H4 (cell line): ENCODE data around the gene CFAP210. TPM values are rescaled to one million over a fixed set of nuclear protein-coding genes. Genes with fewer than 3 reads are reported as not detected.
"Not testable (repeated sequence)": the region's sequence is repeated elsewhere in the genome, so short reads cannot be mapped to it uniquely, and the experiment has no call there.

ENCODE experiments used
- DNase-seq: peaks from one replicate; pipeline ENCODE4 v3.0.0-alpha.2; 2015; ENCODE audit warnings: low spot score
- total RNA-seq: library from RNA; depleted of rRNA; stranded (reverse); fragments of >200 nt; shearing (Covaris generic); gene quantifications from 2 replicates; pipeline ENCODE4 v1.2.3, GENCODE V29; 2014

CFAP210 gene
- total RNA-seq, 1 experiment from 2014 or later = not detected

- no peak for DNase-seq
These were observed 18.6 kb upstream of the CFAP210 start for GRCh38 chr2:169712791-169713227.

GRCh38 chr2:169711751-169712509, 17.7 kb upstream of the CFAP210 start:
- DNase-seq = no peak

GRCh38 chr2:169709981-169710380, 15.8 kb upstream of the CFAP210 start:
- no peak for DNase-seq

- DNase-seq = no peak
These were observed 15.1 kb upstream of the CFAP210 start for GRCh38 chr2:169709331-169709730.

GRCh38 chr2:169707626-169708025, 13.4 kb upstream of the CFAP210 start:
- DNase-seq = no peak

GRCh38 chr2:169705927-169706326, 11.7 kb upstream of the CFAP210 start:
- no peak for DNase-seq

GRCh38 chr2:169704160-169704708, 10.0 kb upstream of the CFAP210 start:
- no peak for DNase-seq

GRCh38 chr2:169702996-169703395, 8.8 kb upstream of the CFAP210 start:
- DNase-seq = no peak

- DNase-seq = not testable (repeated sequence)
These were observed 5.0 kb upstream of the CFAP210 start for GRCh38 chr2:169699173-169699572.

- no peak for DNase-seq
These were observed 2.2 kb upstream of the CFAP210 start for GRCh38 chr2:169696381-169696780.

GRCh38 chr2:169694894-169695260, 672 bp upstream of the CFAP210 start:
- no peak for DNase-seq

- no peak for DNase-seq
These were observed 845 bp downstream of the CFAP210 start for GRCh38 chr2:169693360-169693759.

- DNase-seq = no peak
These were observed 1.5 kb downstream of the CFAP210 start for GRCh38 chr2:169692718-169693117.

GRCh38 chr2:169690958-169691357, 3.2 kb downstream of the CFAP210 start:
- DNase-seq = no peak

GRCh38 chr2:169687943-169688342, 6.3 kb downstream of the CFAP210 start:
- DNase-seq = not testable (repeated sequence)

GRCh38 chr2:169686825-169687224, 7.4 kb downstream of the CFAP210 start:
- not testable (repeated sequence) for DNase-seq

GRCh38 chr2:169684712-169685111, 9.5 kb downstream of the CFAP210 start:
- not testable (repeated sequence) for DNase-seq

- DNase-seq = no peak
These were observed 10.1 kb downstream of the CFAP210 start for GRCh38 chr2:169684135-169684565.

- DNase-seq = no peak
These were observed 10.6 kb downstream of the CFAP210 start for GRCh38 chr2:169683425-169684134.

- no peak for DNase-seq
These were observed 11.2 kb downstream of the CFAP210 start for GRCh38 chr2:169683054-169683424.

- DNase-seq = no peak
These were observed 17.4 kb downstream of the CFAP210 start for GRCh38 chr2:169676850-169677249.

- no peak for DNase-seq
These were observed 17.8 kb downstream of the CFAP210 start for GRCh38 chr2:169676357-169676756.

GRCh38 chr2:169673921-169674320, 20.3 kb downstream of the CFAP210 start:
- DNase-seq = no peak
